DND-41 (cell line): ENCODE data around the gene NETO1.

Experiments used
- EZH2 ChIP-seq: IDR thresholded peaks from 3 replicates; pipeline ENCODE4 v1.6.1; 2012; ENCODE audit warnings: borderline replicate concordance, low read depth, mild to moderate bottlenecking, moderate library complexity, low read length, inconsistent platforms; ENCODE audit not compliant: severe bottlenecking
- TF ChIP-seq, protein P1 (sequence below): IDR thresholded peaks from 2 replicates; pipeline ENCODE4 v1.5.1; 2012; ENCODE audit warnings: borderline replicate concordance, low read length, moderate library complexity, mild to moderate bottlenecking; ENCODE audit not compliant: poor library complexity, severe bottlenecking; ENCODE audit errors: extremely low read depth

DNA sequence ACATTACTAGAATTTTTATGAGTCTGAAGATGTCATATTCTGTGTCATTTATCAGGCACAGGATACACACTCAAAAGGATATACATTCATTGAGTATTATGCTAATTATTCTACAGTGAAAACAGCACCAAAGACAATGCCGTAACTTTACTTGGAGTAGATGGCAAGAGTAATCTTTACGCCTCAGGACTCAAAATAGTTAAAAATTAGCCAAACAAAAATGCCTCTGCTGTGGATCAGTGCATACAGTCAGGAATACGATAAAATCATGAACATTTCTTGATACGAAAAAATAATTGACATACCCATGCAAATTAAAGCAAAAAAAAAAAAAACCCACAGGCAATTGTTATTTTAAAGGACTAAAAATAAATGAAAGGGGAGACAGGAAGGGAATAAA lies 129.7 kb downstream of the NETO1 start:
- TF ChIP-seq, protein P1, sequence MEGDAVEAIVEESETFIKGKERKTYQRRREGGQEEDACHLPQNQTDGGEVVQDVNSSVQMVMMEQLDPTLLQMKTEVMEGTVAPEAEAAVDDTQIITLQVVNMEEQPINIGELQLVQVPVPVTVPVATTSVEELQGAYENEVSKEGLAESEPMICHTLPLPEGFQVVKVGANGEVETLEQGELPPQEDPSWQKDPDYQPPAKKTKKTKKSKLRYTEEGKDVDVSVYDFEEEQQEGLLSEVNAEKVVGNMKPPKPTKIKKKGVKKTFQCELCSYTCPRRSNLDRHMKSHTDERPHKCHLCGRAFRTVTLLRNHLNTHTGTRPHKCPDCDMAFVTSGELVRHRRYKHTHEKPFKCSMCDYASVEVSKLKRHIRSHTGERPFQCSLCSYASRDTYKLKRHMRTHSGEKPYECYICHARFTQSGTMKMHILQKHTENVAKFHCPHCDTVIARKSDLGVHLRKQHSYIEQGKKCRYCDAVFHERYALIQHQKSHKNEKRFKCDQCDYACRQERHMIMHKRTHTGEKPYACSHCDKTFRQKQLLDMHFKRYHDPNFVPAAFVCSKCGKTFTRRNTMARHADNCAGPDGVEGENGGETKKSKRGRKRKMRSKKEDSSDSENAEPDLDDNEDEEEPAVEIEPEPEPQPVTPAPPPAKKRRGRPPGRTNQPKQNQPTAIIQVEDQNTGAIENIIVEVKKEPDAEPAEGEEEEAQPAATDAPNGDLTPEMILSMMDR, result no peak
- TF ChIP-seq EZH2, result no peak
